Large intestine (tissue), 3 donors: ENCODE results near the gene ADCY7. TPM values are rescaled to one million over a fixed set of nuclear protein-coding genes. Genes with fewer than 3 reads are reported as not detected.

Source experiments
- DNase-seq, 2 donors: peaks; one replicate each; pipeline versions ENCODE4 v3.0.0 to v3.0.0-alpha.2; 2013
- H3K27ac ChIP-seq: one replicate; pipeline ENCODE4 v1.5.1; 2013; ENCODE audit warnings: low read length
- H3K27me3 ChIP-seq: 2 replicates; pipeline ENCODE4 v1.6.1; 2013; ENCODE audit warnings: low read length; ENCODE audit not compliant: control insufficient read depth, insufficient read depth
- H3K36me3 ChIP-seq: 2 replicates; pipeline ENCODE4 v1.6.1; 2013; ENCODE audit warnings: low read length; ENCODE audit not compliant: control insufficient read depth, insufficient read depth
- H3K4me1 ChIP-seq: one replicate; pipeline ENCODE4 v1.6.1; 2013; ENCODE audit warnings: low read length; ENCODE audit not compliant: control insufficient read depth, insufficient read depth
- H3K4me3 ChIP-seq: one replicate; pipeline ENCODE4 v1.5.1; 2013; ENCODE audit warnings: low read length
- H3K9me3 ChIP-seq: one replicate; pipeline ENCODE4 v1.6.1; 2013; ENCODE audit warnings: mild to moderate bottlenecking, low read depth, low read length, moderate library complexity; ENCODE audit not compliant: control insufficient read depth
- WGBS: methylation state at CpG from one replicate; pipeline ENCODE4 v1.1.5; 2013; ENCODE audit warnings: low lambda C conversion rate; ENCODE audit not compliant: insufficient coverage; 5-methylcytosine and 5-hydroxymethylcytosine counted together
- polyA plus RNA-seq: library from polyadenylated mRNA; unstranded; fragments of 120-200 nt; gene quantifications from one replicate; pipeline ENCODE4 v1.2.1, GENCODE V29; 2013

ADCY7 gene
- polyA plus RNA-seq, 1 donor: 10.0 TPM

DNA sequence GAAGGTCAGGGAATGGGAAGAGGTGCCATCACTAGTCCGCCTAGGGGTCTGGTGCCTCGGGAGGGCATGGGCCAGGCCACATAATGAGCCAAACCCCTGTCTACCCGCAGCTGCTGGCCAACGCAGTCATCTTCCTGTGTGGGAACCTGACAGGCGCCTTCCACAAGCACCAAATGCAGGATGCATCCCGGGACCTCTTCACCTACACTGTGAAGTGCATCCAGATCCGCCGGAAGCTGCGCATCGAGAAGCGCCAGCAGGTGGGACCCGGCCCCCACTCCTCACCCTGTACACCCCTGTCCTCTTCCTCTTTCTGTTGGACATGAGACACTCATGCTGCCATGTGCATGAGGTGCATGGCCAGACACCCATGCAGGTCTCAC lies 26.2 kb downstream of the ADCY7 start:
- no peak overlapping the region for H3K4me3 ChIP-seq
- no CpG with 5 or more reads among the region's 12 CpGs for WGBS
- H3K27me3 ChIP-seq: no peaks in the 10 kb centered on the region
- DNase-seq: no peak
- H3K9me3 ChIP-seq: no peaks in the 10 kb centered on the region
- no peak overlapping the region for H3K27ac ChIP-seq
- peaks cover under 1% of the 10 kb centered on the region for H3K4me1 ChIP-seq
- H3K36me3 ChIP-seq: no peaks in the 10 kb centered on the region

DNA sequence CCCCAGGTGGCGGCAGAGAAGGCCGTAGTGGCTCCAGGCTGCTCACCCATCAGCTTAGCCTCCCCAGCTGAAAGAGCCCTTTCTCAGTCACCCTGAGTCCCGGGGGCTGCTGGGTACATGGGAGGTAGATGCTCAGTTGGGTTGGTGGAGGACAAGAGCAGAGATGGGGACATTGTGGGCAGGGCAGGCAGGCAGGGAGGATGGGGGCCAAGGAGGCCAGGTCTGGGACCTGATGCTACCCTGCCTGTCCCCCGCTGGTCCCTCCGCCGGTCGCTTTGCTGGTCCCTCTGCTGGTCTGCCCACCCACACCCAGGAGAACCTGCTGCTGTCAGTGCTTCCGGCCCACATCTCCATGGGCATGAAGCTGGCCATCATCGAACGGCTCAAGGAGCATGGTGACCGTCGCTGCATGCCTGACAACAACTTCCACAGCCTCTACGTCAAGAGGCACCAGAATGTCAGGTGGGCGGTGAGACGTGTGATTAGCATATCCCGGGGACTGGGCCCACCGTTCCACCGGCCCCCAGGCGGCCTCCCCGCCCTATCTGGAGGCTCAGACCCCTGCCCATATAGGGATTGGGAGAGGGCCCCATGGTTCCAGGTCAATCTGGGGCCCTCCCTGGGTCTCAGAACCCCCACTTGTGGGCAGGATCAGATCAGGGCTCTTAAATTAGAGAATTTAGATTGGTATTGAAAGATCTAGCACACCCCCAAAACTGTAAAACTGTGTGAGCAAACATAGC lies 26.9 kb downstream of the ADCY7 start:
- Histone ChIP-seq H3K4me3 (no peak overlapping the region), H3K36me3 (no peaks in the 10 kb centered on the region), H3K9me3 (no peaks in the 10 kb centered on the region), H3K27ac (no peak overlapping the region), H3K4me1 (peaks cover 5% of the 10 kb centered on the region), H3K27me3 (no peaks in the 10 kb centered on the region)
- no CpG with 5 or more reads among the region's 20 CpGs for WGBS
- DNase-seq: no peak

DNA sequence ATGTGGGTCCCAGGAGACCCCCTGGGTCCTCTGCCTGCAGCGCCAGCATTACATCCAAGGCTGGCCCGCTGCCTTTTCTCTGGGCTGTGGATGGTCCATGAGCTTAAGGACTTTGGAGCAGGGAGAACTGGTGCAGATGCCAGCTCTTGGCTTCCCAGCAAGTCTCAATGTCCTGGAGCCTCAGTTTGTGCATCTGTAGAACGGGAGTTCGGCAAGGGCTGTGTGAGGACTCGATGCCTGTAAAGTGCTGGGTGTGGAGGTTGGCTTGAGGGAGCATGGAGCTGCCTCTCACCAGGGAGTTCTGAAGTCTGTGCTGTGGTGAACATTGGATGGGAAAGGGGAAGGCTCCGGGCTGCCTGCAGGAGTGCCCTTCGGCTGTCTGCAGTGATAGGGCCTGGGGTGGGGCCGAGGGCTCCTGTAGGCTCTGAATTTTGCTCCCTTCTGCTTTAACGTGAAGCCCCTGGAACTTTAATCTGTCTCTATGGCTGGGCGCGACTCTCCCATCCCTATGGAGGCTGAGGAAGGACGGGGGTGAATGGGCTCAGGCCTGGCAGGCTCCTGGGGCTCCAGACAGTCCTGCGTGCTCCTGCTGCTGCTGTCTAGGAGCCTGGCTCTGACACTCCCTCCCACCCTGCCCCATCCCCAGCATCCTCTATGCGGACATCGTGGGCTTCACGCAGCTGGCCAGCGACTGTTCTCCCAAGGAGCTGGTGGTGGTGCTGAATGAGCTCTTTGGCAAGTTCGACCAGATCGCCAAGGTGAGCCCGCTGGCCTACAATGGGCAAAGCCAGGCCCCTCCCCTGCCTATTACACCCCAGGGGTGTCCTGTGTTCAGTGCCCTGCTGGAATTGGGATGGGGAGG lies 27.9 kb downstream of the ADCY7 start:
- no peaks in the 10 kb centered on the region for H3K27me3 ChIP-seq
- no peaks in the 10 kb centered on the region for H3K9me3 ChIP-seq
- DNase-seq: no peak
- no peak overlapping the region for H3K27ac ChIP-seq
- H3K4me3 ChIP-seq: no peak overlapping the region
- peaks cover 5% of the 10 kb centered on the region for H3K4me1 ChIP-seq
- no peaks in the 10 kb centered on the region for H3K36me3 ChIP-seq
- WGBS: no CpG with 5 or more reads among the region's 20 CpGs

DNA sequence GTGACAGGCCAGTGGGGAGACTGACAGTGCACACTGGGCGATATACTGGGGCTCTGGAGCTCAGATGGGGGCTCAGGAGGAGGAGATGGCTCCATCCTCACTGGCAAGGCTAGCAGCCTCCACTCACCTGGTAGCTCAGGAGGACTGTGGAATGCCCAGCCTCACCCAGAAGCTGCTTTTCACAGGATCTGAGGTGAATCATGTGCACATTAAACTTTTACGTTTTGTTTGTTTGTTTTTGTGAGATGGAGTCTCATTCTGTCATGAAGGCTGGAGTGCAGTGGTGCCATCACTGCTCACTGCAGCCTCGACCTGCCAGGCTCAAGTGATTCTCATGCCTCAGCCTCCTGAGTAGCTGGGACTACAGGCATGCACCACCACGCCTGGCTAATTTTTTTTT lies 28.6 kb downstream of the ADCY7 start:
- no CpG with 5 or more reads among the region's 4 CpGs for WGBS

DNA sequence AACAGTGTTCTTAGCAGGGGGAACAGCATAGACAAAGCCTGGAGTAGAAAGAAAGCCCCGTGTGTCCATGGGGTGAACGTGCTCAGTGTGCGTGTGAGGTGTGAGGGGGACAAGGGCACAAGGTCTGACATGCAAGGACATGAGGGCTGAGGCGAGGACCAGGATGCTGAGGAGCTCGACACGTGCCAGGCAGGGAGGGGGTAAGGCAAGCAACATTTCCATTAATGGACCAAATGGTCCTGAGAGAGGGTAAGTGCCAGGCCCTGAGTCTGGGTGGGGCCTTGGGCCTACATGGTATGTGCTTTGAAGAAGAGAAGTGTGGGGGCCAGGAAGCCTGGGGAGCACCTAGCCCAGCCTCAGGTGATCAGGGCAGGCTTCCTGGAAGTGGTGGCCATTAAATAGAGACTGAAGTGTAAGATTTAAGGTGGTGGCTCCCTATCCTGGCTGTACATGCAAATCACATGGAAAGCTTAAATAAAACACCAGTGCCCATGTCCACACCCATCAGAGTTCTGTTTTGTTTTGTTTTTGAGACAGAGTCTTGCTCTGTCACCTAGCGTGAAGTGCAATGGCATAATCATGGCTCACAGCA lies 29.3 kb downstream of the ADCY7 start:
- H3K27ac ChIP-seq: no peak overlapping the region
- H3K36me3 ChIP-seq: no peaks in the 10 kb centered on the region
- whole genome bisulfite sequencing: no CpG with 5 or more reads among the region's 7 CpGs
- no peak overlapping the region for H3K4me3 ChIP-seq
- H3K4me1 ChIP-seq: peaks cover 5% of the 10 kb centered on the region
- H3K27me3 ChIP-seq: no peaks in the 10 kb centered on the region
- no peak for DNase-seq
- no peaks in the 10 kb centered on the region for H3K9me3 ChIP-seq

More for the DNA sequence above, 28.6 kb downstream of the ADCY7 start:
- Histone ChIP-seq H3K36me3 (no peaks in the 10 kb centered on the region), H3K27ac (no peak overlapping the region), H3K4me1 (peaks cover 5% of the 10 kb centered on the region), H3K9me3 (no peaks in the 10 kb centered on the region), H3K27me3 (no peaks in the 10 kb centered on the region), H3K4me3 (no peak overlapping the region)
- DNase-seq: no peak

DNA sequence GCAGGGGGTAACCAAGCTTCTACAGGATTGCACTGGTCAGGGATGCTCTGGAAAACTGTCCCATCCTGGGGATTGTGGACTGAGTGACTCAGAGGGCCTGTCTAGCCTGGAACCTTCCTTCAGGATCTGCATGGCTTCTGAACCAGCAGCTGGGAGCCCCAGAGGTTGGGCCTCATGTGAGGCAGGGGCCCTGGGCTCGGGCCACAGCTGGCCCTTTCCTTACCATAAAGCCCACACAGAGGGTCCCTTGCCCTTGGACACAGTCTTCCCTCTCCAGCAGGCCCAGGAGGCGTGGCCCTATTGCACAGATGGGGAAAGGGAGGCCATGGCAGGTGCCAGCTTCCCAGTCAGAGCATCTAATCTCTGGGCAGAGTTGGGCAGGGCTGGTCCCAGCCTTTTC lies 30.5 kb downstream of the ADCY7 start:
- Histone ChIP-seq H3K36me3 (no peaks in the 10 kb centered on the region), H3K9me3 (no peaks in the 10 kb centered on the region), H3K27me3 (no peaks in the 10 kb centered on the region), H3K4me1 (peaks cover 5% of the 10 kb centered on the region), H3K4me3 (no peak overlapping the region), H3K27ac (no peak overlapping the region)
- no CpG with 5 or more reads among the region's 2 CpGs for WGBS
- no peak for DNase-seq

DNA sequence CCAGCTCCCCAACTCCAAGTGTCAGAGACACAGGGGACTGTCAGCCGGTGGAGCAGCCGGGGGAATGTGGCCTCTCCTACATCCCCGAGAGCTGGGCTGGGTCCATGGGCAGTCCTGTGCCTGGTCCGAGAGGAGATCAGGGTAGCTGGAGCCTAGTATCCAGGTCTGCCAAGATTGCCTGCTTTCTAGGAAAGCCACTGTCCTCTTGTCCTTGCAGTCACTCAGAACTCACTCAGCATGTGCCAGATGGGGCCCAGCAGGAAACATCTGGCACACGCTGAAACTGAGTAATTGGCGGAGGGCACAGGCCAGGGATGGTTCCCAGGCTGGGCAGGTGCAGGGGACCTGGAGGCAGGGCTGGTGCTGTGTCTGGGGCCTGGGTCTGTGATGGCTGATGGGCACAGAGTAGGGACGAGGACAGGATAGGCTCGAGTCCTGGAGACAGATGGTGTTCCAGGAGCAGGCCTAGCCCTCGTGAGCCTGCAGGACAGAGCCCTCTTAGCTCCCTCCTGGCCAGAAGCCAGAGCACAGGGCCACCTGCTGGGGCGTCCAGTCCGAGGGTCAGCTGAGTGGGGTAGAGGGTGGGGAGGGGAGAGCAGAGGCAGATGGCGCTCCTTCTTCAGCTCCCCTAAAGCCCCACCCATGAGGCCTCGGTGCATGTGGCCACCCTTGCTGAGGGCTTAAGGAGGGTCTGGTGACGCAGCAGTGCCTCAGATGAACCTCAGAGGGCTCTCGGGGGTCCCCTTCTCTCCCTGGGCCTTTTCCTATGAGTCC lies 31.1 kb downstream of the ADCY7 start:
- H3K27ac ChIP-seq: no peak overlapping the region
- no CpG with 5 or more reads among the region's 15 CpGs for WGBS
- peak in 1 of 2 donors; percentile 42 for DNase-seq
- no peaks in the 10 kb centered on the region for H3K27me3 ChIP-seq
- H3K9me3 ChIP-seq: no peaks in the 10 kb centered on the region
- H3K4me3 ChIP-seq: no peak overlapping the region
- H3K4me1 ChIP-seq: peaks cover 5% of the 10 kb centered on the region
- no peaks in the 10 kb centered on the region for H3K36me3 ChIP-seq

DNA sequence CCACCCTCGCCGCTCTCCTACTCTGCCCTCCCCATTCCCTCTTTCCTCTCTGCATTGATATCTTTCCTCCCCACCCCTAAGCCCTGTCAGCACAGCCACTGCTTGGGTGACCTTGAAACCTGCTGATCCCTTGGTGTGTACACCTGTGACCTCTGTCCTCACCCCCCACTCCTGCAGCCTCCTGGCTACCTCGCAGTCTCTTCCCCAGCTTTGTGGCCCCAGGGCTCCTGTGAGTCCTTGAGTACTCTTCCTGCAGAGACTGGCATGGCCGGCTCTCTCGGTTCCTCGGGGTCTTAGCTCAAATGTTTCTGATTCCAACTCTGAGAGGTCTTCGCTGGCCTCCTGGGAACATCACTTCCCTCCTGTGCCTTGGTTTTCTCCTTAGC lies 31.7 kb downstream of the ADCY7 start:
- H3K27ac ChIP-seq: no peak overlapping the region
- no peak overlapping the region for H3K4me3 ChIP-seq
- no peaks in the 10 kb centered on the region for H3K9me3 ChIP-seq
- DNase-seq: peak in 1 of 2 donors; percentile 22
- H3K27me3 ChIP-seq: no peaks in the 10 kb centered on the region
- peaks cover 5% of the 10 kb centered on the region for H3K4me1 ChIP-seq
- no CpG with 5 or more reads among the region's 7 CpGs for WGBS
- no peaks in the 10 kb centered on the region for H3K36me3 ChIP-seq

DNA sequence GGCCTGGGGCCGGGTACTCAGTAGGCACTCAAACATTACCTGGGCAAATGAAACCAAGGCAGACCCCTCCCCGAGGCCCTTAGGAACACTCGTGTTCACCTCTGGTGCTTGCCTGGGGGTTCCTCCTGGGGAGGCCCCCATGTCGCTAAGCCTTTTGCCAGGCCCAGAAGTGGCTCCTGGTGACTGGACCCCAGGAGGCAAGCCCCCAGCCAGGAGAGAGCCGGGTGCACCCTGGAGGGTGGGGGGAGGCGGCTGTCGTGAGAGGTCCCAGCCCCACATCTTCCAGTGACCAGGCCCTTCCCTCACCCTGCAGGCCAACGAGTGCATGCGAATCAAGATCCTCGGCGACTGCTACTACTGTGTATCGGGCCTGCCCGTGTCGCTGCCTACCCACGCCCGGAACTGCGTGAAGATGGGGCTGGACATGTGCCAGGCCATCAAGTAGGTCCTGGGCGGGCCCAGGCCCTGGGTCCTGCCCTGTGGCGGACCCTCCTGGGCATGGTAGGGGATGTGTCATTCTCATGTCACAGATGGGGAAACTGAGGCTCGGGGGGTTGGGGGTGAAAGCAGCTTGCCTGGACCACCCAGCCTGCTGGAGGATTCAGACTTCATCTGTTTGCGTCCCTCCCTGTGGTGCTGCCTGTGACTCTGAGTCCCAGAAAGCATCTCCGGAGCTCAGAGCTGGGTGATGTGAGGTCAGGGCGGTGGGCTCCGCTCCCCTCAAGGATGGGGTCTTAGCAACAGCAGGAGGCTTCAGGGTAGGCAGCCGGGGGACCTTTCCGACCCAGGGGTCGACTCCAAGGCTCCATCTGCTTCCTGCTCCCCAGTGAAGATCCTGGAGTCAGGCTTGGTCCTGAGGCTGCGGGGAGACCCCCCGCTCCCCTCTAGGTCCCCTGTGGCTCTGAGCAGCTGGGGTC lies 32.5 kb downstream of the ADCY7 start:
- no peak overlapping the region for H3K27ac ChIP-seq
- 86% methylated on average over 1 of the region's 29 CpGs for WGBS
- H3K4me3 ChIP-seq: no peak overlapping the region
- no peak for DNase-seq
- no peaks in the 10 kb centered on the region for H3K27me3 ChIP-seq
- no peaks in the 10 kb centered on the region for H3K36me3 ChIP-seq
- H3K9me3 ChIP-seq: no peaks in the 10 kb centered on the region
- H3K4me1 ChIP-seq: peaks cover 5% of the 10 kb centered on the region
